ENCODE results near the gene SLC25A36.

Gene SLC25A36, protein sequence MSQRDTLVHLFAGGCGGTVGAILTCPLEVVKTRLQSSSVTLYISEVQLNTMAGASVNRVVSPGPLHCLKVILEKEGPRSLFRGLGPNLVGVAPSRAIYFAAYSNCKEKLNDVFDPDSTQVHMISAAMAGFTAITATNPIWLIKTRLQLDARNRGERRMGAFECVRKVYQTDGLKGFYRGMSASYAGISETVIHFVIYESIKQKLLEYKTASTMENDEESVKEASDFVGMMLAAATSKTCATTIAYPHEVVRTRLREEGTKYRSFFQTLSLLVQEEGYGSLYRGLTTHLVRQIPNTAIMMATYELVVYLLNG

DNA sequence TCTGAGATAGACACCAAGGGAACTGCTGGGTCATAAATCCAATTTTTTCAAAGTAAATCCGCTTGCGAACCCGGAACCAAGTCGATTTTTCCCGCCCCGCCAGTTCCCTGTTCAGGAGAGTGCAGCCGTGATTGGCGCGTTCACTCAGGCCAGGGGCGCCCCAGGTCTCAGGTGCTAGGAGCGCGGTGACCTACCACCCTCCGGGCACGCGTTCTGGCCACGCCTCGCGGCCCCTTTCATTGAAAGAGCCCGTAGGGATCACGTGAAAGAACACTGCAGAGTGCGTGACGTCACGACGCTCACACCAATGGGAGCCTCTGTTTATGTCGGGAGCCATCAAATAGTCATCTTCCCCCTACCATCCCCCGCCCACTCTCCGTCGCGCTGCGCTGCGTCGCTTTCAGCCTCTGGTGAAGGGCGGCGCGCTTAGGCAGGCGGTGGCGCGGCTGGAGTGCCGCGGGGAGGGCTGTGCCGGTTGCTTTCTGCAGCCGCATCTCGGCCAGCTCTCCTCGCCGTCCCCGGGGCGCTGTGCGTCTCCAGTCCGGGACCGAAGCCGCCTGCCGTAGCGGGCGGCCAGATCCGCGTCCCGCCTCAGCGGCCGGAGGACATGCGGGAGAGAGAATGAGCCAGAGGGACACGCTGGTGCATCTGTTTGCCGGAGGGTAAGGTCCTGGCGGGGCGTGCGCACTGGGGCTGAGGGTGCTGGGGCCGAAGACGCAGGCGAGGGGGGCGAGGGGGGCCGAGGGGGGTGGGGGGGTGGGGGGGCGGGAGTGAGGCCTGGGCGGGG is at the start of gene SLC25A36:
TSS of gene SLC25A36 (plus strand) at position 403 of the 787 bp plus-strand sequence. CDS start at position 622, 219 bp downstream.
- no peaks in the 10 kb centered on the region for H3K9me3 ChIP-seq (ENCODE audit: control insufficient read depth, insufficient read depth, low read length)
- H3K27me3 ChIP-seq (ENCODE audit: control insufficient read depth, low read length): no peaks in the 10 kb centered on the region
- peaks cover 36% of the 10 kb centered on the region for H3K4me1 ChIP-seq (ENCODE audit: control insufficient read depth, low read length)
- H3F3A ChIP-seq (ENCODE audit: control insufficient read depth, insufficient read depth): peaks cover 12% of the 10 kb centered on the region
- peak within 1 kb of the TSS; percentile 56 for H3K27ac ChIP-seq (ENCODE audit: low read depth, low read length)
- H3K4me2 ChIP-seq (ENCODE audit: low read length): peak within 1 kb of the TSS; percentile 85
- TF ChIP-seq, protein P1, sequence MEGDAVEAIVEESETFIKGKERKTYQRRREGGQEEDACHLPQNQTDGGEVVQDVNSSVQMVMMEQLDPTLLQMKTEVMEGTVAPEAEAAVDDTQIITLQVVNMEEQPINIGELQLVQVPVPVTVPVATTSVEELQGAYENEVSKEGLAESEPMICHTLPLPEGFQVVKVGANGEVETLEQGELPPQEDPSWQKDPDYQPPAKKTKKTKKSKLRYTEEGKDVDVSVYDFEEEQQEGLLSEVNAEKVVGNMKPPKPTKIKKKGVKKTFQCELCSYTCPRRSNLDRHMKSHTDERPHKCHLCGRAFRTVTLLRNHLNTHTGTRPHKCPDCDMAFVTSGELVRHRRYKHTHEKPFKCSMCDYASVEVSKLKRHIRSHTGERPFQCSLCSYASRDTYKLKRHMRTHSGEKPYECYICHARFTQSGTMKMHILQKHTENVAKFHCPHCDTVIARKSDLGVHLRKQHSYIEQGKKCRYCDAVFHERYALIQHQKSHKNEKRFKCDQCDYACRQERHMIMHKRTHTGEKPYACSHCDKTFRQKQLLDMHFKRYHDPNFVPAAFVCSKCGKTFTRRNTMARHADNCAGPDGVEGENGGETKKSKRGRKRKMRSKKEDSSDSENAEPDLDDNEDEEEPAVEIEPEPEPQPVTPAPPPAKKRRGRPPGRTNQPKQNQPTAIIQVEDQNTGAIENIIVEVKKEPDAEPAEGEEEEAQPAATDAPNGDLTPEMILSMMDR (IDR thresholded peaks at IDR 0.05; ENCODE audit: low read depth, low read length, poor library complexity, severe bottlenecking): no peak
- TF ChIP-seq EZH2phosphoT487 (IDR thresholded peaks at IDR 0.05; ENCODE audit: borderline replicate concordance, low read length): no peak
- H3K4me3 ChIP-seq (ENCODE audit: low read length): peak within 1 kb of the TSS; percentile 86
- H3K36me3 ChIP-seq (ENCODE audit: control insufficient read depth, low read length): peaks cover 40% of the 10 kb centered on the region
- H3K9me2 ChIP-seq (replicated peaks; ENCODE audit: control insufficient read depth, low read length): no peaks in the 10 kb centered on the region
- H3K79me2 ChIP-seq (ENCODE audit: control insufficient read depth, low read length): peaks cover 51% of the 10 kb centered on the region
- peaks cover 16% of the 10 kb centered on the region; the same call in 1 of the 2 replicates for H4K20me1 ChIP-seq (ENCODE audit: control insufficient read depth, insufficient read depth, low read depth, low read length)

DNA sequence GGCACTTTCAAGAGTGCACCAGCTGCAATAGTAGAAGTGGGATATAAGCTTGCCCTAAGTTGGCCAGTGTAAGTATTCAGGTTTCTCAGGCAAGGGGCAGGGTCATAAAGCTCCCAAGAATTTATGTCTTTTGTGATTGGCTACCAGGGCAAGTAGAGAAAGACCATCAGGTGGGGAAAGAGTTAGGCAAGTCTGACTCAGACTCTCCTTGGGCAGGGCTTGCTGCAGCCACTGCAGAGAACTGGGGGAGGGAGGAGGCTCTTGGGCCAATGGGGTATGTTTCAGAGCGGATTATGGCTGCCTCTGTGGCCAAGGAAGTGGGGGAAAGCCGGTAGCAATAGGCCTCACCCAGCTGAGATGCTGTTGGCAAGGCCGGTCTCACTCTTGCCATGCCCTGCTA is 44.6 kb upstream of the SLC25A36 start:
- Histone ChIP-seq H3K9me2 (replicated peaks; ENCODE audit: control insufficient read depth, low read length) (no peaks in the 10 kb centered on the region), H3F3A (ENCODE audit: control insufficient read depth, insufficient read depth) (no peaks in the 10 kb centered on the region), H3K27ac (ENCODE audit: low read depth, low read length) (no peak overlapping the region), H3K4me3 (ENCODE audit: low read length) (no peak overlapping the region), H3K4me1 (ENCODE audit: control insufficient read depth, low read length) (no peaks in the 10 kb centered on the region), H4K20me1 (ENCODE audit: control insufficient read depth, insufficient read depth, low read depth, low read length) (no peaks in the 10 kb centered on the region), H3K27me3 (ENCODE audit: control insufficient read depth, low read length) (peaks cover 17% of the 10 kb centered on the region), H3K4me2 (ENCODE audit: low read length) (no peak overlapping the region), H3K36me3 (ENCODE audit: control insufficient read depth, low read length) (no peaks in the 10 kb centered on the region), H3K79me2 (ENCODE audit: control insufficient read depth, low read length) (no peaks in the 10 kb centered on the region), H3K9me3 (ENCODE audit: control insufficient read depth, insufficient read depth, low read length) (no peaks in the 10 kb centered on the region)
- TF ChIP-seq, protein P1 (IDR thresholded peaks at IDR 0.05; ENCODE audit: low read depth, low read length, poor library complexity, severe bottlenecking): no peak
- TF ChIP-seq EZH2phosphoT487 (IDR thresholded peaks at IDR 0.05; ENCODE audit: borderline replicate concordance, low read length): no peak

DNA sequence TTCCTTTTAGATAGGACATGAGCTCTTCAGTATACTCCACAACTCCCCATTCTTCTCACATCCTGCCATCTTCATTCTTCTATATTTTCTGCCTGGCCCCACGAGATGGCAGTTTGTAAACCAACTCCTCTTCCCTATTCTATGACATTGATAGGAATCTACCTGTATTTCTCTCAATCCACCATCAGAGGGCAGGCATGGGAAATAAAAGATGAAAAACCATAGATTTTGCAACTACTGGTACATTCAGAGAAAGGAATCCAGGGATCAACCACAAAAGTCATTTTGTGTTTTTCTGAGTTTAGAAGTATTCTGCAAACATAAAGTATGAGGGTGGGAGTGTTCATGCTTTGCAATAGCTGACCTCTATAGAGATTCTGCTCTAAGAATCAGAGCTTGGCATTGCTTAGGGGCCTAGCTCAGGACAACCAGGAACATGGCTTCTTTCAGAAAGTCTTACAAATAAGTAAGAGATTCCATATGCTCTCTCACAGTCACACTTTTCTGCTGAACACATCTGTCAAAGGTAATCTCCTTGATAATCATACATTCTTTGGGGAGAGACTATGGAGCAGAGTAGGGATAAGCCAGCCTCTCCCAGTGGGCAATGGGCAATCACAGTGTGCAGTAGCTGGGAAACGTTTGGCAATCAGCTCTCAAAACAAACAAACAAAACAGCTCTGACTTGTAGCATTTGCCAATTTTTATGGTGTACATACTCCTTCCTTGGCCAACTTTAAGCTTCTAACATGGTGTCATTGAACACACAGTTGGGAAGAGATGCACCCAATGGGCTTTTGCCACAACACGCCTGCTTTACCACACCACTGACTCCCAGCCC is 43.1 kb upstream of the SLC25A36 start:
- Histone ChIP-seq H3K4me1 (ENCODE audit: control insufficient read depth, low read length) (no peaks in the 10 kb centered on the region), H3K9me2 (replicated peaks; ENCODE audit: control insufficient read depth, low read length) (no peaks in the 10 kb centered on the region), H3K27me3 (ENCODE audit: control insufficient read depth, low read length) (peaks cover 10% of the 10 kb centered on the region), H3K4me2 (ENCODE audit: low read length) (no peak overlapping the region), H3K36me3 (ENCODE audit: control insufficient read depth, low read length) (no peaks in the 10 kb centered on the region), H3F3A (ENCODE audit: control insufficient read depth, insufficient read depth) (no peaks in the 10 kb centered on the region), H3K79me2 (ENCODE audit: control insufficient read depth, low read length) (no peaks in the 10 kb centered on the region), H3K4me3 (ENCODE audit: low read length) (no peak overlapping the region), H3K27ac (ENCODE audit: low read depth, low read length) (no peak overlapping the region), H3K9me3 (ENCODE audit: control insufficient read depth, insufficient read depth, low read length) (no peaks in the 10 kb centered on the region), H4K20me1 (ENCODE audit: control insufficient read depth, insufficient read depth, low read depth, low read length) (no peaks in the 10 kb centered on the region)
- TF ChIP-seq, protein P1 (IDR thresholded peaks at IDR 0.05; ENCODE audit: low read depth, low read length, poor library complexity, severe bottlenecking): peak; percentile 74
- TF ChIP-seq EZH2phosphoT487 (IDR thresholded peaks at IDR 0.05; ENCODE audit: borderline replicate concordance, low read length): no peak

All from DOHH2 (cell line).